HG02798 (cell line): ENCODE data around the gene P2RX4.
"Not testable (repeated sequence)": the region's sequence is repeated elsewhere in the genome, so short reads cannot be mapped to it uniquely, and the experiment has no call there.

Experiments
- ATAC-seq: cut with Tn5 transposase; IDR thresholded peaks from one replicate; pipeline ENCODE4 v1.9.1; 2021; ENCODE audit warnings: mild to moderate bottlenecking; ENCODE audit not compliant: unreplicated experiment, poor library complexity

The P2RX4 gene

GRCh38 chr12:121209624-121210572 is at the start of gene P2RX4:
Gene P2RX4, plus strand, starts transcription at chr12:121210129. Its CDS starts 36 bp downstream, at chr12:121210165.
- ATAC-seq, result peak; percentile 90

DNA sequence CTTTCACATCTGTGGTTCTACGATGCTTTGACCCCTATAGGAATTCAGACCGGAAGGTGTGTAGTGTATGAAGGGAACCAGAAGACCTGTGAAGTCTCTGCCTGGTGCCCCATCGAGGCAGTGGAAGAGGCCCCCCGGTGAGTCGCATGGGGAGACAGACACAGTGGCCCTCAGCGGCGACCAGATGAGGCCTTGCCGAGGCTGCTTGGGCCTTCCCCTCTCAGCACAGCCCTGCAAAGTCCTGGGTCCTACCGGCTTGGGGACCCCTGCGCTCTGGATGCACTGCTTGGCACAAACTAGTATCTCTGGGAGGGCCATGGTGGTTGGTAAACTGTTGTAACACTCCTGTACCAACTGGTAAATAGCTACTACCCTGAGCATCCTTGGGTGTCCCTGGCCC is 47.5 kb upstream of the P2RX4 start:
- ATAC-seq, result no peak

- no peak for ATAC-seq
Observed at GRCh38 chr12:121162985-121163384, 46.9 kb upstream of the P2RX4 start.

DNA sequence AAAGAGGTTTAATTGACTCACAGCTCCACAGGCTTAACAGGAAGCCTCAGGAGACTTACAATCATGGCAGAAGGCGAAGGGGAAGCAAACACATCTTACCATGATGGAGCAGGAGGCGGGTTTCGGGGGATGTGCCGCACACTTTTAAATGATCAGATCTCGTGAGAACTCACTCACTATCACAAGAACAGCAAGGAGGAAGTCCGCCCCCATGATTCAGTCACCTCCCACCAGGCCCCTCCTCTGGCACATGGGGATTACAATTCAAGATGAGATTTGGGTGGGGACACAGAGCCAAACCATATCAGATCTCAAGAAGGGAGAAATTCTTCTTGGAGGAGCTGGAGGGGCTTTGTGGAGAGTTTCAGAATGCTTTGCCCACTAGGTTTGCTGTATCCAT is 45.1 kb upstream of the P2RX4 start:
- ATAC-seq, result not testable (repeated sequence)

DNA sequence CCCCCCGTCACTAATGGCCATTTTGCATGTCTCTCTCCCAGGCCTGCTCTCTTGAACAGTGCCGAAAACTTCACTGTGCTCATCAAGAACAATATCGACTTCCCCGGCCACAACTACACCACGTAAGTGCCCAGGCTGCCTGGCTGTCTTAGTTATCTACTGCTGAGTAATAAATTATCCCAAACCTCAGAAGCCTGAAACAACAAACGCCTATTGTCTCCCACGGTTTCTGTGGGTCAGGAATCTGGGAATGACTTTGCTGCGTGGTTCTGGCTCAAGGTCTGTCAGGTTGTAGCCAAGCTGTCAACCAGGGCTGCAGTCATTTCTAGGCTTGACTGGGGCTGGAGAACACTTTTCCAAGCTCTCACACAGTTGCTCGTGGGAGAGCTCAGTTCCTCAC is 44.6 kb upstream of the P2RX4 start:
- no peak for ATAC-seq

DNA sequence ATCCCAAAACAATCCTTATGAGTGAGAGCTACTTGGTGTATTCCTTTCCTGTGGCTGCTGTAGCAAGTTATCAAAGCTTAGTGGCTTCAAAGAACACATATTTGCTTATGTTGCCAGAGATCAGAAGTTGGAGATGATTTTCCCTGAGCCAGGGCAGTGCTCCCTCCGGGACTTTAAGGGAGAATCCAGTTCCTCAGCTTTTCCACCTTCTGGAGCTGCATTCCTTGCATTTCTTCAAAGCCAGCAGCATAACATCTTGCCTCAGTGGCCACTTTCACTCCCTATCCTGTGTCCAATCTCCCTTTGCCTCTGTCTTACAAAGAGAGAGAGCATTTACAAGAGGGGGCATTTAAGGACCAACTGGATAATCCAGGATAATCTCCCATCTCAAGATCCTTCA is 43.6 kb upstream of the P2RX4 start:
- ATAC-seq, result no peak

DNA sequence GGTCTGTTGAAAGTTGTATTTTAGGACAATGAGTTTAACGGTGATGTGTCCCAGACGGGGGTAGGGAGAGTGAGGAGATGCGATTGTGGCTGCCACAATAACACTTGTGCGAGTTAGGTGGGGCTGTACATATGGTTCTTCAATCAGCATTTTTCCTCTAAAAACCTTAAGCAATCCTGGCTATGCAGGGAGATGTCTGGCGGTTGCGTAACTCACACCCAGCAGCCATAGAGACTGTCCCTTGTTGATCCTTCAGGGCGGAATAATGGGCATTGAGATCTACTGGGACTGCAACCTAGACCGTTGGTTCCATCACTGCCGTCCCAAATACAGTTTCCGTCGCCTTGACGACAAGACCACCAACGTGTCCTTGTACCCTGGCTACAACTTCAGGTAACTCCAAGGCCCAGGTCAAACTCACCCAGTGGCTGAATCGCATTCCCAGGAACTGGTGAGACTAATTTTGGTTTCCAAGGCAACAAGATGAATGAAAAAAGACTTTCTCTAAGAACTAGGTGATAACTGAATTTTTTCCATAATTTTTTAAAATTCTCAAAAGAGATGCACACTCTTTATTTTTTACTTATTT is 42.6 kb upstream of the P2RX4 start:
- ATAC-seq, result no peak

- no peak for ATAC-seq
Observed at GRCh38 chr12:121167951-121168350, 42.0 kb upstream of the P2RX4 start.

DNA sequence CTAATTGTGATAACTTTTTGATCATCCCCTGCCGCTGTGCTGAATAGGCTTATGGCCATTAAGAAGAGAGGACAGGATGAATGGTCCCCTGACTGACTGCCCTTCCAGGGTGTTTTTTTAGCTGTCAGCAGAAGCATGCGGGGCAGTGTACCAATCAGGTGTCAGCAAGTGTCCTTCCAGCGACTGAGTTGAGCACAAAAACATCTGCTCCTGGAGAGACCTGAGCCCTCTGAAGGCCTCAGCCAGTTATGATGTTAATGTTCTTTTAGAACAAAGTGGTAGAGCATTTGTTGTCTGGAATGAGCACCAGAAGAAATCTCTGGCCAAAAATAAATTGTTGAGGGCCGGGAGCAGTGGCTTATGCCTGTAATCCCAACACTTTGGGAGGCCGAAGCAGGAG is 39.8 kb upstream of the P2RX4 start:
- no peak for ATAC-seq

GRCh38 chr12:121170611-121171260 is 39.2 kb upstream of the P2RX4 start:
- ATAC-seq, result no peak

GRCh38 chr12:121172145-121172544 is 37.8 kb upstream of the P2RX4 start:
- ATAC-seq, result no peak

DNA sequence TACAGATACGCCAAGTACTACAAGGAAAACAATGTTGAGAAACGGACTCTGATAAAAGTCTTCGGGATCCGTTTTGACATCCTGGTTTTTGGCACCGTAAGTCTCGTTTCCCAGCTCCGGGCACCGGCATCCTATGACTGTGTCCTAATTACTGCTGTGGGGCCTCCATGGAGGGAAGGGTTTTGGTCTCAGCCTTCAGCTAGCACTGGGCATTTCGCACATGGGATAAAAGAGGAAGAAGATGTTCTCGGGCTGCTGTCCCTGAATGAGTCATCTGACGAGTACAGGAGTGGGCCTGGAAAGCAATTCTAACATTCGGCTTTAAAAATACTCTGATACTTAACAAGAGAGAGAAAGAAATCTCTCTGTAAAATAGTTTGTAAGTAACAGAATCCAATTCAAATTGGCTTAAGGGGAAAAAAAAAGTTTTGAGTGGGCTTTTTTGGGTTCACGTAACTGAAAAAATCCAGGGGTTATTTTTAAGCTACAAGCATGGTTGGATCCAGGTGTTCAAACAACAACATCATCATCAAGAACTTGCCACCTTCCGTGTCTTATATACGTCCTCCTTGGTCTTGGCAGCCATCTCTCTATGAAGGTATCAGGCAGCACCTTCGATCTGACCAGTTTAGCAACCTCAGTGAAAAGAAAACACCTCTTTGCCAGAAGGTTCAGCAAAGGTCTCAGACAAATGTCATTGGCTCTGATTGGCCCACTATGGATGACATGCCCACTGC is 34.4 kb upstream of the P2RX4 start:
- ATAC-seq, result peak; percentile 40

DNA sequence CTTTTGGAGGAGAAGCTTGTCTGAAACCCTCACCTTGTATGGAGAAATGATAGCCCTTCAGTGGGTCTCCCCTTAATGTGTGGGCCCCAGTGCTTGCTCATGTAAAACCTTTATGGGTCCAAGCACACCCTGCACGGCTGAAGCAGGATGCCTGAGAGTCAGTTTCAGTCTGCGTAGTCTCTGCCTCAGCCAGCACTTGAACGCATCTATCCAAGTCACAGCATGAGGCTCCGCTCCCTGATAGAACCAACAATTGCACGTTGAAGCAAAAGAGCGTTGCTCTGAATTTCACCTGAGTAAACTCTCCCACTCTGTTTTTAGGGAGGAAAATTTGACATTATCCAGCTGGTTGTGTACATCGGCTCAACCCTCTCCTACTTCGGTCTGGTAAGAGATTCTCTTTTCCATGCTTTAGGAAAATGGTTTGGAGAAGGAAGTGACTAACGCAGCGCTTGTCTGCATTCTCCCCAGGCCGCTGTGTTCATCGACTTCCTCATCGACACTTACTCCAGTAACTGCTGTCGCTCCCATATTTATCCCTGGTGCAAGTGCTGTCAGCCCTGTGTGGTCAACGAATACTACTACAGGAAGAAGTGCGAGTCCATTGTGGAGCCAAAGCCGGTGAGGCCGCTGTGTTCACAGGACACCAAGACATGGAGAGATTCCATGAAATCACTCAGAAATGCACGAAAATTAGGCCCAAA is 33.0 kb upstream of the P2RX4 start:
- no peak for ATAC-seq

DNA sequence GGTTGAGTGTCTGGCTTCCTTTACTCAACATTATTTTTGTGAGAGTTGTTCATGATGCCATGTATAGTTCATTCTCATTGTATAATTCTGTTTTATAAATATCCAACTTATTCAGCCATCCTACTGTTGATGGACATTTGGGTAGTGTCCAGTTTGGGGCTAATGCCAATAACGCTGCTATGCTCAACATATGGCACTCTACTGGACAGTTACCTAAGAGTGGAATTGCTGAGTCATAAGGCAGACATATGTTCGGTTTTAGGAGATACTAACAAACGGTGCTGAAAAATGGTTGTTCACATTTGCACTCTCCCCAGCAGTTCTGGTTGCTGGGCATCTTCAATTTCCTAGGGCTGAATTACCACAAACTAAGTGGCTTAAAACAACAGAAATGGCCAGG is 28.7 kb upstream of the P2RX4 start:
- ATAC-seq, result no peak

GRCh38 chr12:121182222-121182893 is 27.6 kb upstream of the P2RX4 start:
- ATAC-seq, result no peak

- ATAC-seq, result no peak
Observed at GRCh38 chr12:121184425-121184824, 25.5 kb upstream of the P2RX4 start.

GRCh38 chr12:121184984-121185889 is 24.7 kb upstream of the P2RX4 start:
- ATAC-seq, result no peak

DNA sequence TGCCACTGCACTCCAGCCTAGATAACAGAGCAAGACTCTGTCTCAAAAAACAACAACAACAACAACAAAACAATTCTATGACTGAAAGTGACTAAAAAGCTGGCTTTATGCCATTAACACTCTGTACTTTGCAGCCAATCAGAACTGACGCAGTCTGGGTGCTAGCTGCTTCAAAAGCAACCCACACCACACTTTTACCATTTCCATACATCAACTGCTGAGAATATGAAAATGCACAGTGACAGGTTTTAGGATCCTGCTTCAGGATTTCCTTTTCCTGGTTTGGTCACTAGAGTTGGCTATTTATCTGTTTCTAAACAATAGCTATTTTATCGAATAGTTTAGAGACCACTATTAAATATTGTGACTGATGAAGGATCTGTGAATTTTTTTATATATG is 23.1 kb upstream of the P2RX4 start:
- no peak for ATAC-seq
